ENCODE results near the gene PPP1R1A.

PPP1R1A gene

DNA sequence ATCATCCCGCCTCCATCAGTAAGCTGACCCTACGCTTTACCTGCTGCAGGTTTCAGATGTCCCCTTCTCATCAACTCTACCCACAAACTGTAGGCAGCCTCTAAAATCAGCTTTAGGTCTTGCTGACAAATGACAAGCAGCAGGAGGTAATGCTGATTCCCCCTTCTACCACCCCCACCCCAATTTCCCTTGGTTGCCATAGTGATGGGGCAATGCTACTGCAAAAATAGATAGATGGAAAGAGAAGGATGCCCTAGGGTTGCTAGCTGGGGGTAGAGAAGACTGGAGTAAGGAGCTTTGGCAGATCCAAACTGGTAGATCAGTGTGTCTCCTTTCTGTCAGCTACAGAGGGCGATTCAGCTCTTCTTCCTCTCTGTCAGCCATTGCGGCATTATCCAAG, 58.9 kb downstream of the PPP1R1A start:
- DNase-seq (ENCODE audit: low read depth) = no peak

Data from stimulated activated CD8-positive, alpha-beta memory T cell treated with anti-CD3 and anti-CD28 coated beads, Interleukin-15, amount 100 ng/mL, for 24 hours (primary cell).